Activated naive CD4-positive, alpha-beta T cell treated with anti-CD3 and anti-CD28 coated beads, Interleukin-2, amount 50 U/mL, for 72 hours (primary cell): Measurements from ENCODE around the gene ARMC5. TPM values are rescaled to one million over a fixed set of nuclear protein-coding genes. Genes with fewer than 3 reads are reported as not detected.

Source experiments
- ATAC-seq, 2 donors: fragments of 150-1000 bp; cut with Tn5 transposase; 2 replicates each; pipeline ENCODE4 v1.10.0; 2021; ENCODE audit warnings: mild to moderate bottlenecking in 2 of 2, moderate library complexity in 2 of 2
- DNase-seq, 2 donors: peaks; one replicate each; pipeline ENCODE4 v3.0.0; 2021 to 2022; ENCODE audit warnings: low spot score in 2 of 2
- H3K27ac Mint-ChIP-seq, 2 donors: one replicate each; pipeline ENCODE4 v1.8.0; 2022; ENCODE audit warnings: mild to moderate bottlenecking in 2 of 2, mixed read lengths in 2 of 2
- H3K36me3 Mint-ChIP-seq, 2 donors: one replicate each; pipeline ENCODE4 v1.8.0; 2022; ENCODE audit warnings: mixed read lengths in 2 of 2
- H3K9me3 Mint-ChIP-seq, 2 donors: one replicate each; pipeline ENCODE4 v1.8.0; 2022; ENCODE audit warnings: mixed read lengths in 2 of 2
- total RNA-seq, 2 donors: library from RNA; stranded (reverse); gene quantifications; one replicate each; pipeline ENCODE4 v1.2.3, GENCODE V29; 2022

ARMC5 gene
- total RNA-seq, 2 donors from 2014 or later: 8.6 to 9.2 TPM

DNA sequence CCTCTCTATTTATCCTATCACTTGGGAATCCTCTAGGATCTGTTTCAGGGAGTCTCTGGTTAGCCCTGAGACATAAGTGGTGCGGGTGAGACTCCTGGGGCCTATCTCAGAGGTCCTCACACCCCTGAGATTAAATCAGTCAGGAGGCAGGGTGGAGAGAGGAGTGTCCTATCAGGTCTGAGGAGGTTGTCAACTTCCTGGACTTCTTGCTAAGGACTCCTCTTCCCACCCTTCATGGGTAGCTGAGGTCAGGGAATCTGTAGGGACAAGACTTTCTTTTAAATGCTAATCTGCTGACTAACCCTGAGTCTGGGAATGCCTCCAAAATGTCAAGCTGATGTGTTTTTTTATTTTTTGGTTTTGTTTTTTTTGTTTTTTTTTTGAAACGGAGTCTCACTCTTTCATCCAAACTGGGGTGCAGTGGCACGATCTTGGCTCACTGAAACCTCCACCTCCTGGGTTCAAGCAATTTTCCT, 6.6 kb upstream of the ARMC5 start:
- H3K36me3 Mint-ChIP-seq: peaks cover under 1 to 8% of the 10 kb centered on the region in 2 donors
- ATAC-seq (no peak), DNase-seq (no peak)
- no peaks in the 10 kb centered on the region for H3K9me3 Mint-ChIP-seq
- H3K27ac Mint-ChIP-seq: peak overlapping the region in 1 of 2 donors; percentile 1

- peak overlapping the region; percentile 1 to 33 for H3K27ac Mint-ChIP-seq
- peaks cover 7 to 15% of the 10 kb centered on the region in 2 donors for H3K36me3 Mint-ChIP-seq
- DNase-seq: no peak
- H3K9me3 Mint-ChIP-seq: no peaks in the 10 kb centered on the region
- no peak for ATAC-seq
Observed at GRCh38 chr16:31453255-31454204, 5.8 kb upstream of the ARMC5 start.

GRCh38 chr16:31455601-31456314, 3.5 kb upstream of the ARMC5 start:
- peak overlapping the region; percentile 52 to 76 for H3K27ac Mint-ChIP-seq
- peaks cover 12 to 15% of the 10 kb centered on the region in 2 donors for H3K36me3 Mint-ChIP-seq

DNA sequence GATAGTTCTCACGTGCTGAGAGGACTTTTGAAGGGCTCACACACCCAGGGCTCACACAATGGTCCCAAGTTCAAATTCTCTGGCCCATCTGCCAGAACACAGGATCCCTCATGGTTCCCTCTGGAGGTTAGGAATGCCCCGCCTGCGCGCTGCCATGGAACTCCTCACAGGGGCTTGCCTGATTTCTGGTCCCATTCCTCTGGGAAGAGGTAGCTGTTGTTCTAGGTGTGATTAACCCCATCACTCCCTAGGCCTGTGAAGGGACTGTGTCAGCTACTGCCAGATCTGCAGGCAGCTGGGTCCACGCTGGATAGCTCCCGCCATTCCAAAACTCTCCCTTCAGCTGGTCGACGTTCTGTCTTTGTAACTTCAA, 2.3 kb upstream of the ARMC5 start:
- Mint-ChIP-seq H3K9me3 (no peaks in the 10 kb centered on the region), H3K27ac (no peak overlapping the region), H3K36me3 (peaks cover 12 to 15% of the 10 kb centered on the region in 2 donors)
- DNase-seq (no peak), ATAC-seq (no peak)

More at GRCh38 chr16:31455601-31456314, 3.5 kb upstream of the ARMC5 start:
- ATAC-seq: no peak
- no peaks in the 10 kb centered on the region for H3K9me3 Mint-ChIP-seq
- peak in 1 of 2 donors; percentile 43 for DNase-seq

DNA sequence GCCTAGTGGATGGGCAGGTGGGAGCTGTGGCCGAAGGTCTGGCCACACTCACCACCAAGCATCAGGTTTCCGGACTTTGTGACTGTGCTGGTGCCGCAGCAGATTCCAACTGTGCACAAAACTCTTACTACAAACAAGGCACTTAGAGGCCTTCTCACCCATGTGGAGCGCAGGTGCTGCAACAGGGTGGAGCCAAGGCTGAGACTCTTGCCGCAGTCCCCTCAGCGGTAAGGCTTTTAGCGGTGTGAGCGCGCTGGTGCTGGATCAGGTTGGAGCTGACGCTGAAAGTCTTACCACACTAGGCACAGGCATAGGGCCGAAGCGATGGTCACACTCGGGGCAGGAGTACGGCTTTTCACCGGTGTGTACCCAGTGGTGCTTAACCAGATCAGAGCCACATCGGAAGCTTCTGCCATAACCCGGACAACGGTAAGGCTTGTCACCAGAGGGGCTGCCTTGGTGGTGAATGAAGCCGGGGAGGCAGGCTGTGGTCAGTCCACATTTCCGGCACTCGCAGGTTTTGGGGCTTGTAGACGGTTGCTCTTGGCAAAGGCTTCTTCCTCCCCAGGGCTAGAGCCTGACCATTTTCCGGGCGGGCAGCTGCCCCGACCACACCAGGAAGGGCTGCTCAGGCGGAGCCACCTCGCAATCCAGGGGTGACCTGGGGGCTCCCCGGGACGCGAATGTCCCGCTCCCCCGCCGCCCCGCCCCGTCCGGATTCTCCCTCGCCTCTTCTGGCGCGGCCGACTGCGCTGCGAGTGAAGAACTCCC, 1.0 kb upstream of the ARMC5 start:
- DNase-seq (peak; percentile 47 to 75), ATAC-seq (peak in 1 of 2 donors; percentile 13)
- Mint-ChIP-seq H3K9me3 (no peaks in the 10 kb centered on the region), H3K27ac (peak overlapping the region; percentile 92 to 98), H3K36me3 (peaks cover 12 to 15% of the 10 kb centered on the region in 2 donors)

GRCh38 chr16:31459687-31460581, 633 bp downstream of the ARMC5 start:
- Mint-ChIP-seq H3K27ac (peak overlapping the region; percentile 92 to 98), H3K9me3 (no peaks in the 10 kb centered on the region), H3K36me3 (peaks cover 12 to 17% of the 10 kb centered on the region in 2 donors)
- peak; percentile 100 for DNase-seq
- ATAC-seq: peak; percentile 82 to 86

DNA sequence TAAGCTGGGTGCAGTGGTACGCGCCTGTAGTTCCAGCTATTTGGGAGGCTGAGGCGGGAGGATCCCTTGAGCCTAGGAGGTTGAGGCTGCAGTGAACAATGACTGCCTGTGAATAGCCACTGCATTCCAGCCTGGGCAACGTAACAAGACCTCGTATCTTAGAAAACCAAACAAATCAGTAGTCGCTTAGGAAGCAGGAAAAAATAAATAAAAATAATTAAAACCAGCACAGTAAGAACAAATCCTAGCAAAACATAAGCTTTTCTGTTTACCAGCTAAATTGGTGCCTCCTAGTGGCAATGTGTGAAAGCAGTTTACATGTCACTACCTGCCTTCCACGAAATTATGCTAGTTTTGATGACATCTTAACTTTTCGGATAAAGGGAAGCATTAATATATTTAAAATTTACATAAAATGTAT, 1.3 kb downstream of the ARMC5 start:
- Mint-ChIP-seq H3K36me3 (peaks cover 12 to 13% of the 10 kb centered on the region in 2 donors), H3K27ac (peak overlapping the region; percentile 89 to 98), H3K9me3 (no peaks in the 10 kb centered on the region)
- no peak for DNase-seq
- ATAC-seq: no peak

DNA sequence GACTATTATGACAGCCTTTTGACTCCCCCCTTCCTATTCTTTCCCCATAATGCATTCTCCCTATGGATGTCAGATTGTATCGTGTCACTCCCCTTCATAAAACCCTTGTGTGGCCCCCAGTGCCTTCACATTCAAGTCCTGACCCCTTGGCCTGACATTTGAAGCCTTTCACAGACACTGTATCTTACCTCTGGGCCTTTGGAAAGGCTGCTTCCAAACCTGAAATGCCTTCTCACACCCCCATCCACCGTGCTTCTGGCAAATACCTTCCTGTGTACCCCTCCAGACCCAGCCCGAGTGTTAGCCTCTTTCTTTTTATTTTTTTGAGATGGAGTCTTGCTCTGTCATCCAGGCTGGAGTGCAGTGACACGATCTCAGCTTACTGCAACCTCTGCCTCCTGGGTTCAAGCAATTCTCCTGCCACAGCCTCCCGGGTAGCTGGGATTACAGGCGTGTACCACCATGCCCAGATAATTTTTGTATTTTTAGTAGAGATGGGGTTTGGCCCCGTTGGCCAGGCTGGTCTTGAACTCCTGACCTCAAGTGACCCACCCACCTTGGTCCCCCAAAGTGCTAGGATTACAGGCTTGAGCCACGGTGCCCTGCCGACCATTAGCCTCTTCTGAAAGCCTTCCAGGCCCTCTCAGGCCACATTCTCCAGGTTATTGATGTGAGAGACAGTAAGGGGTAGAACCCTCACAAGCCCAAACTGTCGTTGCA, 2.1 kb downstream of the ARMC5 start:
- peaks cover 10 to 12% of the 10 kb centered on the region in 2 donors for H3K36me3 Mint-ChIP-seq
- H3K27ac Mint-ChIP-seq: no peak overlapping the region
- ATAC-seq (no peak), DNase-seq (no peak)
- H3K9me3 Mint-ChIP-seq: no peaks in the 10 kb centered on the region

DNA sequence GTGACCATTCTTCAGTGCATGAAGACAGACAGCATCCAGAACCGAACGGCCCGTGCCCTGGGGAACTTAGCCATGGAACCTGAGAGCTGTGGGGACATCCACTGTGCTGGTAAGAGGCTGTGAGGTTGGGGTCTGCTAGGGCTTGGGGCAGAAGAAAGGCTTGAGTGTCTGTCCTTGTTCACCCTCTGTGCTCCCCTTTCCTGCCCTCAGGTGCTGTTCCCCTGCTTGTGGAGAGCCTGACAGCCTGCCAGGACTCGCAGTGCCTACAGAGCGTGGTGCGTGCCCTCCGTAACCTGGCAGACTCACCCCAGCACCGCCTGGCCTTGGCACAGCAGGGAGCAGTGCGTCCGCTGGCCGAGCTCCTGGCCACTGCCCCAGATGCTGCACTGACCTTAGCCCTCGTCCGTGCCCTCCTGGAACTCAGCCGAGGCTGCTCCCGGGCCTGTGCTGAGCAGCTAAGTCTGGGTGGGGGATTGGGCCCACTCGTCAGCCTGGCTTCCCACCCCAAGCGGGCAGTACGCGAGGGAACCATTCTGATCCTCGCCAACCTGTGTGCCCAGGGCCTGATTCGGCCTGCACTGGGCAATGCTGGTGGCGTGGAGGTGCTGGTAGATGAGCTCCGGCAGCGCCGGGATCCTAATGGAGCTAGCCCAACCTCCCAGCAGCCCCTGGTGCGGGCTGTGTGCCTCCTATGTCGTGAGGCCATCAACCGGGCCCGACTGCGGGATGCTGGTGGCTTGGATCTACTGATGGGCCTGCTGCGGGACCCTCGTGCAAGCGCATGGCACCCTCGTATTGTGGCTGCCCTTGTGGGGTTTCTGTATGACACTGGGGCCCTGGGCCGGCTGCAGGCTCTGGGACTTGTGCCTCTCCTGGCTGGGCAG, 2.9 kb downstream of the ARMC5 start:
- Mint-ChIP-seq H3K9me3 (no peaks in the 10 kb centered on the region), H3K36me3 (peaks cover 10 to 12% of the 10 kb centered on the region in 2 donors), H3K27ac (no peak overlapping the region)
- DNase-seq (no peak), ATAC-seq (no peak)

DNA sequence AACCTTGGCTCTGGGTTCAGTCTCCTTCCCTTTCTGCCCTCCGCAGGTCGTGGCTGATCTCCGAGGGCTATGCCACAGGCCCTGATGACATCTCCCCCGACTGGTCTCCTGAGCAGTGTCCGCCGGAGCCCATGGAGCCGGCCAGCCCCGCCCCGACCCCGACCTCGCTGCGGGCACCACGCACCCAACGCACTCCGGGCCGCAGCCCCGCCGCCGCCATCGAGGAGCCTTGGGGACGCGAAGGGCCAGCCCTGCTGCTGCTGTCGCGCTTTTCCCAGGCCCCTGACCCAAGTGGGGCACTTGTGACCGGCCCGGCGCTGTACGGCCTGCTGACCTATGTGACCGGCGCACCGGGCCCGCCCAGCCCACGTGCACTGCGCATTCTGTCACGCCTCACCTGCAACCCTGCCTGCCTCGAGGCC, 5.1 kb downstream of the ARMC5 start:
- no peak for DNase-seq
- no peak for ATAC-seq
- Mint-ChIP-seq H3K27ac (no peak overlapping the region), H3K36me3 (peaks cover 4% of the 10 kb centered on the region in 2 donors), H3K9me3 (no peaks in the 10 kb centered on the region)

- H3K27ac Mint-ChIP-seq: no peak overlapping the region
- no peaks in the 10 kb centered on the region for H3K9me3 Mint-ChIP-seq
- no peak for DNase-seq
- H3K36me3 Mint-ChIP-seq: peaks cover 4% of the 10 kb centered on the region in 2 donors
- no peak for ATAC-seq
Observed at GRCh38 chr16:31464781-31465260, 5.5 kb downstream of the ARMC5 start.

- ATAC-seq (no peak), DNase-seq (no peak)
- Mint-ChIP-seq H3K27ac (no peak overlapping the region), H3K36me3 (peaks cover 0 to 4% of the 10 kb centered on the region in 2 donors), H3K9me3 (no peaks in the 10 kb centered on the region)
Observed at GRCh38 chr16:31465788-31466370, 6.6 kb downstream of the ARMC5 start.

GRCh38 chr16:31466381-31466841, 7.1 kb downstream of the ARMC5 start:
- no peak for DNase-seq
- ATAC-seq: no peak
- Mint-ChIP-seq H3K9me3 (no peaks in the 10 kb centered on the region), H3K27ac (no peak overlapping the region), H3K36me3 (peaks cover 0 to 4% of the 10 kb centered on the region in 2 donors)
